Right lobe of liver (tissue), 6 donors: Measurements from ENCODE around the gene SLC25A52. TPM values are rescaled to one million over a fixed set of nuclear protein-coding genes. Genes with fewer than 3 reads are reported as not detected.

Experiments
- ATAC-seq, 4 donors: fragments of 200-7000 bp; cut with Tn5 transposase; one replicate each; pipeline ENCODE4 v1.9.1; 2020; ENCODE audit warnings: mild to moderate bottlenecking in 4 of 4, moderate library complexity in 4 of 4
- DNase-seq, 3 donors: peaks; one replicate each; pipeline ENCODE4 v3.0.0-alpha.2; 2020
- H3K27ac ChIP-seq, 3 donors: fragments of 200-600 bp; one replicate each; pipeline ENCODE4 v1.8.0; 2022
- H3K27me3 ChIP-seq, 2 donors: fragments of 200-600 bp; one replicate each; pipeline ENCODE4 v1.8.0; 2022
- H3K36me3 ChIP-seq, 4 donors: fragments of 200-600 bp; sonication (generic) in 1 of 4; one replicate each; pipeline versions ENCODE4 v1.5.1 to v1.8.0; 2017 to 2022; ENCODE audit warnings: control low read depth in 1 of 4
- H3K4me1 ChIP-seq, 4 donors: fragments of 200-600 bp; sonication (generic) in 1 of 4; one replicate each; pipeline versions ENCODE4 v1.5.1 to v1.8.0; 2017 to 2022; ENCODE audit warnings: control low read depth in 1 of 4
- H3K4me3 ChIP-seq, 3 donors: fragments of 200-600 bp; one replicate each; pipeline ENCODE4 v1.8.0; 2022
- H3K9me3 ChIP-seq, 4 donors: fragments of 200-600 bp; sonication (generic) in 1 of 4; one replicate each; pipeline versions ENCODE4 v1.5.1 to v1.8.0; 2017 to 2022; ENCODE audit warnings: control low read depth in 1 of 4
- POLR2A ChIP-seq: fragments of 450-650 bp; IDR thresholded peaks from one replicate; pipeline ENCODE4 v1.6.1; 2017; ENCODE audit warnings: antibody characterized with exemption, mild to moderate bottlenecking
- WGBS: methylation state at CpG from one replicate; pipeline ENCODE4 v1.1.6; 2018; ENCODE audit warnings: low coverage, low lambda C conversion rate; ENCODE audit not compliant: insufficient coverage; ENCODE audit errors: missing lambda C conversion rate; 5-methylcytosine and 5-hydroxymethylcytosine counted together
- intact Hi-C, 2 donors: fragments of 100-400 bp; cut with DNase I; formaldehyde crosslinking; loops; one replicate each; pipeline versions ENCODE4 v1.11.2 to v1.14.1; 2022
- total RNA-seq, 6 experiments: library from RNA; depleted of rRNA in 2 of 6; stranded (reverse); fragments of >200 nt in 2 of 6; fragmentation: NEBNext Ultra II Directional in 3 of 6; extraction: Animal tissue kit (Norgen Biotek cat#: 25700) in 3 of 6; gene quantifications; one replicate each; pipeline versions ENCODE4 v1.1.0 to v1.2.4, GENCODE V29; 2016 to 2023
- TF ChIP-seq, protein P1 (sequence below), 4 donors: fragments of 200-600 bp in 3 of 4; fragments of 450-650 bp in 1 of 4; IDR thresholded peaks; one replicate each; pipeline versions ENCODE4 v1.5.1 to v1.8.0; 2016 to 2022; ENCODE audit warnings: antibody characterized with exemption in 4 of 4, mild to moderate bottlenecking in 2 of 4
- donor health status: DM: no; HTN: yes; CAD: no.
- donor health status: DM: no; HTN: no; CAD: no.
- donor health status: DM: no; HTN: no; CAD: no.
- donor health status: DM: no; HTN: yes; CAD: no.
- donor health status: DM: no; HTN: yes; CAD: no.

Gene SLC25A52
- total RNA-seq, 6 experiments from 2014 or later = not detected

- 93% methylated on average over 3 of the region's 3 CpGs for WGBS
- no peak for ATAC-seq
These were observed 39.1 kb downstream of the SLC25A52 start for GRCh38 chr18:31721601-31722000.

DNA sequence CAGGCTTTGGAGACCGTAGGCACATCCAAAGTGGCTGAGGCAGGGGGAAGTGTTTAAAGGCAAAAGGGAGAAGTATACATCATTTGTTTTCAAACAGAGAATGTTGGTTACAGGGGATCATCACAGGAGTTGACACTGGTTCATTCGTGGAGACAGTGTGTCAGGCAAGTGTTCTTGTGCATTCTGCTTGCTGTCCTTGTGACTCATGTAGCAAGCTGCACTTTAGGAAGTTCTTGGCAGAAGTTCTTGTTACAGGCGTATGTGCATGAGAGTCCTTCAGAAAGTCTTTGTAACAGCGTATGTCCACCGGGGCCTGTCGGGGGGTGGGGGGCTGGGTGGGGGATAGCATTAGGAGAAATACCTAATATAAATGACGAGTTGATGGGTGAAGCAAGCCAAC, 39.8 kb downstream of the SLC25A52 start:
- no peak for DNase-seq
- no peak overlapping the region for H3K27ac ChIP-seq
- H3K9me3 ChIP-seq = no peaks in the 10 kb centered on the region
- intact Hi-C loops = no loop called here
- no peak for TF ChIP-seq POLR2A
- TF ChIP-seq, protein P1, sequence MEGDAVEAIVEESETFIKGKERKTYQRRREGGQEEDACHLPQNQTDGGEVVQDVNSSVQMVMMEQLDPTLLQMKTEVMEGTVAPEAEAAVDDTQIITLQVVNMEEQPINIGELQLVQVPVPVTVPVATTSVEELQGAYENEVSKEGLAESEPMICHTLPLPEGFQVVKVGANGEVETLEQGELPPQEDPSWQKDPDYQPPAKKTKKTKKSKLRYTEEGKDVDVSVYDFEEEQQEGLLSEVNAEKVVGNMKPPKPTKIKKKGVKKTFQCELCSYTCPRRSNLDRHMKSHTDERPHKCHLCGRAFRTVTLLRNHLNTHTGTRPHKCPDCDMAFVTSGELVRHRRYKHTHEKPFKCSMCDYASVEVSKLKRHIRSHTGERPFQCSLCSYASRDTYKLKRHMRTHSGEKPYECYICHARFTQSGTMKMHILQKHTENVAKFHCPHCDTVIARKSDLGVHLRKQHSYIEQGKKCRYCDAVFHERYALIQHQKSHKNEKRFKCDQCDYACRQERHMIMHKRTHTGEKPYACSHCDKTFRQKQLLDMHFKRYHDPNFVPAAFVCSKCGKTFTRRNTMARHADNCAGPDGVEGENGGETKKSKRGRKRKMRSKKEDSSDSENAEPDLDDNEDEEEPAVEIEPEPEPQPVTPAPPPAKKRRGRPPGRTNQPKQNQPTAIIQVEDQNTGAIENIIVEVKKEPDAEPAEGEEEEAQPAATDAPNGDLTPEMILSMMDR (IDR thresholded peaks at IDR 0.05) = no peak
- 78% methylated on average over 6 of the region's 7 CpGs for WGBS
- ATAC-seq = no peak
- no peaks in the 10 kb centered on the region for H3K36me3 ChIP-seq
- no peak overlapping the region for H3K4me3 ChIP-seq
- H3K4me1 ChIP-seq = no peaks in the 10 kb centered on the region
- H3K27me3 ChIP-seq = no peaks in the 10 kb centered on the region

More at GRCh38 chr18:31721601-31722000, 39.1 kb downstream of the SLC25A52 start:
- no peaks in the 10 kb centered on the region for H3K4me1 ChIP-seq
- no peak overlapping the region for H3K27ac ChIP-seq
- H3K27me3 ChIP-seq = no peaks in the 10 kb centered on the region
- DNase-seq = no peak
- TF ChIP-seq, protein P1 (IDR thresholded peaks at IDR 0.05) = no peak
- no peak for TF ChIP-seq POLR2A
- no peak overlapping the region for H3K4me3 ChIP-seq
- intact Hi-C loops = no loop called here
- no peaks in the 10 kb centered on the region for H3K36me3 ChIP-seq
- H3K9me3 ChIP-seq = no peaks in the 10 kb centered on the region

DNA sequence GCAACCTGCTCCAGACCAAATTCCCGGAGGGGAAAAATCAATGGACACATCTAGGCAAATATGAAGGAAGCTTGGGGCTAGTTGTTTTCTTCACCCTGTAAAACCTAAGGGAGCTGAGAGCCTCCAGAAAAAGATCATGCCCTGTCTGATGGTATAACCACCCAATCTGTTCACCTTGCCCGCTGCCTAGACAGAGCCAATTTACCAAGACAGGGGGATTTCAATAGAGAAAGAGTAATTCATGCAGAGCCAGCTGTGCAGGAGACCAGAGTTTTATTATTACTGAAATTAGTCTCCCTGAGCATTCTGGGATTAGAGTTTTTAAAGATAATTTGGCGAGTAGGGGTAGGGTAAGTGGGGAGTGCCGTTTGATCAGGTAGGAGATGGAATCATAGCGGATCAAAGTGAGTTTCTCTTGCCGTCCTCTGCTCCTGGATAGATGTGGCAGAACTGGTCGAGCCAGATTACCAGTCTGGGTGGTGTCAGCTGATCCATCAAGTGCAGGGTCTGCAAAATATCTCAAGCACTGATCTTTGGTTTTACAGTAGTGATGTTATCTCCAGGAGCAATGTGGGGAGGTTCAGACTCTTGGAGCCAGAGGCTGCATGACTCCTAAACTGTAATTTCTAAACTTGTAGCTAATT, 41.2 kb downstream of the SLC25A52 start:
- intact Hi-C loops = loop anchor here in 1 of 2 donors (10.0 kb wide), 1 partner anchor 155 kb away; no protein-coding TSS in a partner anchor

DNA sequence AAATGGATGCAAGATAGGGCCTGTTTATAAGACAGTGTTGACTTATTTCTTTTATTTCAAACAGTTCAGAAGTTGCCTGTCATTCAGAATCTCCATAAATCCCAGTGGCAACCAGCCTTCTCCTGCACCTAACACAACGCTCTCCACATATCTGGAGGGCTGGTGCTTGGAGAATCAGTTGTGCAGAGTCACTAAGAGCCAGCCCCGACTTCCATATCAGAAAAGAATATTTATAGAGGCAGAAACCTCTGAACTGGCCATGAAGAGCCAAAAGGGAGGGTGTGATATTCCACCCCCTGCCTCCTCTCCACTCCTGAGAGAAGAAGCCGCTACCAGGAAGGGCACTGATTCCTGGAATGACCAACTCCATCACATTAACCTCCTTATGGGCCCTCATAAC, 42.3 kb downstream of the SLC25A52 start:
- no peaks in the 10 kb centered on the region for H3K36me3 ChIP-seq
- no peak for DNase-seq

More for the DNA sequence above, 41.2 kb downstream of the SLC25A52 start:
- H3K27ac ChIP-seq = no peak overlapping the region
- H3K9me3 ChIP-seq = no peaks in the 10 kb centered on the region
- no peak for ATAC-seq
- H3K4me1 ChIP-seq = no peaks in the 10 kb centered on the region
- H3K4me3 ChIP-seq = no peak overlapping the region
- H3K36me3 ChIP-seq = no peaks in the 10 kb centered on the region
- 87% methylated on average over 5 of the region's 7 CpGs for whole genome bisulfite sequencing
- no peak for TF ChIP-seq POLR2A
- TF ChIP-seq, protein P1 (IDR thresholded peaks at IDR 0.05) = no peak
- H3K27me3 ChIP-seq = no peaks in the 10 kb centered on the region
- no peak for DNase-seq

More for the DNA sequence above, 42.3 kb downstream of the SLC25A52 start:
- no peaks in the 10 kb centered on the region for H3K9me3 ChIP-seq
- TF ChIP-seq POLR2A = no peak
- TF ChIP-seq, protein P1 (IDR thresholded peaks at IDR 0.05) = no peak
- H3K27me3 ChIP-seq = no peaks in the 10 kb centered on the region
- ATAC-seq = no peak
- no peak overlapping the region for H3K27ac ChIP-seq
- WGBS = 89% methylated on average over 2 of the region's 3 CpGs
- no peak overlapping the region for H3K4me3 ChIP-seq
- no peaks in the 10 kb centered on the region for H3K4me1 ChIP-seq
- intact Hi-C loops = loop anchor here in 1 of 2 donors (10.0 kb wide), 1 partner anchor 154 kb away; no protein-coding TSS in a partner anchor
